OCI-LY3 (cell line): ENCODE results near the gene NAA35.
A peak's percentile ranks its signal among the peaks of the same experiment; 100 is the strongest.

Experiments
- H2AFZ ChIP-seq: fragments of 200-600, 300-600 bp; shearing (Covaris generic); 2 replicates; pipeline ENCODE4 v1.6.0; 2014; ENCODE audit warnings: antibody characterized with exemption, low read depth, low read length
- H3K27ac ChIP-seq: fragments of 200-600, 300-600 bp; sonication (generic); 2 replicates; pipeline ENCODE4 v1.5.1; 2014; ENCODE audit warnings: mild to moderate bottlenecking, low read length, moderate library complexity, mixed read lengths
- H3K27me3 ChIP-seq: fragments of 200-600, 300-600 bp; sonication (generic); 2 replicates; pipeline ENCODE4 v1.6.1; 2014; ENCODE audit warnings: low read depth, low read length, mixed read lengths
- H3K36me3 ChIP-seq: fragments of 200-600, 300-600 bp; sonication (generic); replicated peaks from 2 replicates; pipeline ENCODE3; 2014; ENCODE audit warnings: low read depth, low read length, mixed read lengths
- H3K4me1 ChIP-seq: fragments of 300-600, 200-600 bp; sonication (generic); 2 replicates; pipeline ENCODE4 v1.6.1; 2014; ENCODE audit warnings: low read length, mixed read lengths
- H3K4me2 ChIP-seq: fragments of 200-600, 300-600 bp; sonication (generic); 2 replicates; pipeline ENCODE4 v1.6.1; 2014; ENCODE audit warnings: low read length, mixed read lengths
- H3K4me3 ChIP-seq: fragments of 300-600, 200-600 bp; sonication (generic); 2 replicates; pipeline ENCODE4 v1.5.1; 2014; ENCODE audit warnings: antibody characterized with exemption, mild to moderate bottlenecking, low read length, moderate library complexity
- H3K79me2 ChIP-seq: fragments of 300-600, 200-600 bp; shearing (Covaris generic); 2 replicates; pipeline ENCODE4 v1.6.1; 2014; ENCODE audit warnings: mild to moderate bottlenecking, low read length, mixed read lengths
- H3K9ac ChIP-seq: fragments of 300-600, 200-600 bp; shearing (Covaris generic); 2 replicates; pipeline ENCODE4 v1.6.0; 2014; ENCODE audit warnings: mild to moderate bottlenecking, low read length, moderate library complexity
- H3K9me3 ChIP-seq: fragments of 200-600, 300-600 bp; shearing (Covaris generic); 2 replicates; pipeline ENCODE4 v1.6.1; 2014; ENCODE audit warnings: low read length, mixed read lengths; ENCODE audit not compliant: insufficient read depth
- H4K20me1 ChIP-seq: fragments of 200-600, 300-600 bp; sonication (generic); 2 replicates; pipeline ENCODE4 v1.6.1; 2016; ENCODE audit warnings: low read length, mixed read lengths; ENCODE audit not compliant: insufficient read depth
- CTCF ChIP-seq: fragments of 200-600, 300-600 bp; sonication (generic); IDR thresholded peaks from 2 replicates; pipeline ENCODE4 v1.5.1; 2014; ENCODE audit warnings: antibody characterized with exemption, low read length, low read depth
- EZH2phosphoT487 ChIP-seq: fragments of 200-600 bp; shearing (Covaris generic); IDR thresholded peaks from 2 replicates; pipeline ENCODE4 v1.6.1; 2018; ENCODE audit warnings: antibody characterized with exemption, mixed run types, low read depth

Gene NAA35

GRCh38 chr9:86027767-86028166 is 86.8 kb downstream of the NAA35 start:
- H3K27me3 ChIP-seq = no peaks in the 10 kb centered on the region

GRCh38 chr9:86034863-86035734 is 94.2 kb downstream of the NAA35 start:
- Histone ChIP-seq H3K4me3 (no peak overlapping the region), H3K36me3 (peaks cover 3% of the 10 kb centered on the region), H3K4me2 (no peak overlapping the region), H3K4me1 (no peaks in the 10 kb centered on the region), H3K9me3 (no peaks in the 10 kb centered on the region), H3K27ac (no peak overlapping the region), H3K9ac (no peak overlapping the region), H3K27me3 (no peaks in the 10 kb centered on the region), H2AFZ (no peak overlapping the region), H4K20me1 (no peaks in the 10 kb centered on the region), H3K79me2 (no peaks in the 10 kb centered on the region)
- TF ChIP-seq EZH2phosphoT487 (no peak), CTCF (peak; percentile 72)

More at GRCh38 chr9:86027767-86028166, 86.8 kb downstream of the NAA35 start:
- Histone ChIP-seq H3K9me3 (no peaks in the 10 kb centered on the region), H3K36me3 (peaks cover 12% of the 10 kb centered on the region), H3K4me1 (no peaks in the 10 kb centered on the region), H3K27ac (no peak overlapping the region), H3K9ac (no peak overlapping the region), H2AFZ (no peak overlapping the region), H3K4me3 (no peak overlapping the region), H4K20me1 (no peaks in the 10 kb centered on the region), H3K79me2 (no peaks in the 10 kb centered on the region), H3K4me2 (no peak overlapping the region)
- TF ChIP-seq CTCF (no peak), EZH2phosphoT487 (no peak)

- H3K27me3 ChIP-seq = no peaks in the 10 kb centered on the region
- TF ChIP-seq CTCF (no peak), EZH2phosphoT487 (no peak)
- H4K20me1 ChIP-seq = no peaks in the 10 kb centered on the region
- no peak overlapping the region for H3K27ac ChIP-seq
- H3K4me1 ChIP-seq = no peaks in the 10 kb centered on the region
- H3K9me3 ChIP-seq = no peaks in the 10 kb centered on the region
- peaks cover 3% of the 10 kb centered on the region for H3K36me3 ChIP-seq
- no peak overlapping the region for H3K9ac ChIP-seq
- H2AFZ ChIP-seq = no peak overlapping the region
- H3K79me2 ChIP-seq = no peaks in the 10 kb centered on the region
- H3K4me3 ChIP-seq = no peak overlapping the region
- no peak overlapping the region for H3K4me2 ChIP-seq
Measured at GRCh38 chr9:86035827-86036440, 95.0 kb downstream of the NAA35 start.

GRCh38 chr9:86036555-86036954 is 95.6 kb downstream of the NAA35 start:
- Histone ChIP-seq H2AFZ (no peak overlapping the region), H3K27ac (no peak overlapping the region), H3K36me3 (peaks cover 3% of the 10 kb centered on the region), H3K79me2 (no peaks in the 10 kb centered on the region), H3K9ac (no peak overlapping the region), H3K4me3 (no peak overlapping the region), H3K9me3 (no peaks in the 10 kb centered on the region), H3K4me2 (no peak overlapping the region), H3K27me3 (no peaks in the 10 kb centered on the region), H3K4me1 (no peaks in the 10 kb centered on the region), H4K20me1 (no peaks in the 10 kb centered on the region)
- no peak for TF ChIP-seq CTCF
